Heart right ventricle (tissue), 16 donors: ENCODE results near the gene CNIH3. TPM values are rescaled to one million over a fixed set of nuclear protein-coding genes. Genes with fewer than 3 reads are reported as not detected.

Source experiments
- ATAC-seq, 8 donors: fragments of 200-7000 bp; cut with Tn5 transposase; one replicate each; pipeline ENCODE4 v1.9.1; 2020; ENCODE audit warnings: mild to moderate bottlenecking in 8 of 8, moderate library complexity in 8 of 8, moderate number of reproducible peaks in 1 of 8
- DNase-seq, 2 donors: peaks; one replicate each; pipeline ENCODE4 v3.0.0-alpha.2; 2020
- H3K27ac ChIP-seq, 10 donors: fragments of 200-600 bp; sonication (generic) in 2 of 10; one replicate each; pipeline versions ENCODE4 v1.5.0 to v1.8.0; 2020 to 2022; ENCODE audit warnings: mild to moderate bottlenecking in 3 of 10
- H3K27me3 ChIP-seq, 7 donors: fragments of 200-600 bp; one replicate each; pipeline ENCODE4 v1.8.0; 2021 to 2022; ENCODE audit warnings: mild to moderate bottlenecking in 2 of 7
- H3K36me3 ChIP-seq, 9 donors: fragments of 200-600 bp; sonication (generic) in 1 of 9; one replicate each; pipeline versions ENCODE4 v1.5.0 to v1.8.0; 2020 to 2022; ENCODE audit warnings: mild to moderate bottlenecking in 2 of 9
- H3K4me1 ChIP-seq, 9 donors: fragments of 200-600 bp; sonication (generic) in 1 of 9; one replicate each; pipeline versions ENCODE4 v1.5.0 to v1.8.0; 2020 to 2022; ENCODE audit warnings: mild to moderate bottlenecking in 4 of 9
- H3K4me3 ChIP-seq, 10 donors: fragments of 200-600 bp; sonication (generic) in 2 of 10; one replicate each; pipeline versions ENCODE4 v1.5.0 to v1.8.0; 2020 to 2022; ENCODE audit warnings: mild to moderate bottlenecking in 7 of 10, moderate library complexity in 2 of 10
- H3K9me3 ChIP-seq, 11 donors: fragments of 200-600 bp in 10 of 11; sonication (generic) in 2 of 11; one replicate each; pipeline versions ENCODE4 v1.5.0 to v1.8.0; 2013 to 2022; ENCODE audit warnings: mild to moderate bottlenecking in 2 of 11, control low read depth in 1 of 11, moderate library complexity in 1 of 11
- WGBS, 2 donors: extraction: QIAGEN DNeasy Blood & Tissue Kit; methylation state at CpG; one replicate each; pipeline ENCODE4 v1.1.7; 2013; ENCODE audit warnings: inconsistent platforms in 1 of 2; 5-methylcytosine and 5-hydroxymethylcytosine counted together
- intact Hi-C, 10 donors: fragments of 100-400 bp; cut with DNase I; formaldehyde crosslinking; loops; one replicate each; pipeline versions ENCODE4 v1.11.1 to v1.14.2; 2022
- polyA plus RNA-seq, 2 donors: library from polyadenylated mRNA; stranded (reverse); fragments of 200-250 nt; gene quantifications; one replicate each; pipeline ENCODE4 v1.2.3, GENCODE V29; 2013
- total RNA-seq, 10 donors: library from RNA; stranded (reverse); fragmentation: NEBNext Ultra II Directional in 3 of 10; extraction: Animal tissue kit (Norgen Biotek cat#: 25700) in 3 of 10; gene quantifications; one replicate each; pipeline versions ENCODE4 v1.2.1 to v1.2.4, GENCODE V29; 2021 to 2023
- TF ChIP-seq, protein P1 (sequence below), 9 donors: fragments of 200-600 bp; sonication (generic) in 2 of 9; IDR thresholded peaks; one replicate each; pipeline versions ENCODE4 v1.5.0 to v1.8.0; 2021 to 2022; ENCODE audit warnings: antibody characterized with exemption in 9 of 9, mild to moderate bottlenecking in 5 of 9, moderate library complexity in 1 of 9
- donor health status: Arrhythmogenic right ventricular cardiomyopathy.
- donor health status: ischemic (EF 13 %, LVEDD 7.1; RV severe dilation, severe dysfunction).
- donor health status: healthy with polysubstance abuse.
- donor health status: DM: no; HTN: yes; CAD: no.
- donor health status: DM: no; HTN: no; CAD: no.
- donor health status: ischemic (EF 25% LVEDD 6.9; RV normal size, moderate dysfunction).
- donor health status: ischemic (EF 25% LVEDD 5.7; RV mildly dilated, moderate dysfunction).
- donor health status: healthy.
- donor health status: DM: yes; HTN: yes; CAD: no.
- donor health status: Ischemic cardiomyopathy.
- donor health status: ischemic (EF 35%, LVEDD 5.7; RV mildly dilated, moderate dysfunction).
- donor health status: nonischemic (EF 11% LVEDD 7.7; RV severe dilation, severe dysfunction).
- donor health status: DM: yes; HTN: yes; CAD: no.
- donor health status: PGD.
- donor health status: ischemic (EF 29% LVEDD 5.4; RV normal size, mild dysfunction).
- donor health status: nonischemic (EF 23%, LVEDD 6.1; RV moderate dilation, normal function).

CNIH3 gene
- total and polyA plus RNA-seq, 12 donors = 0.28 to 1.8 (median 0.83) TPM

- intact Hi-C loops = no loop called here
- Histone ChIP-seq H3K27ac (no peak overlapping the region), H3K9me3 (peaks cover 0 to 8% (median 0%) of the 10 kb centered on the region in 11 donors), H3K4me1 (peaks cover 0 to 13% (median 0%) of the 10 kb centered on the region in 9 donors), H3K4me3 (no peak overlapping the region), H3K27me3 (no peaks in the 10 kb centered on the region), H3K36me3 (no peaks in the 10 kb centered on the region)
- no peak for DNase-seq
- TF ChIP-seq, protein P1, sequence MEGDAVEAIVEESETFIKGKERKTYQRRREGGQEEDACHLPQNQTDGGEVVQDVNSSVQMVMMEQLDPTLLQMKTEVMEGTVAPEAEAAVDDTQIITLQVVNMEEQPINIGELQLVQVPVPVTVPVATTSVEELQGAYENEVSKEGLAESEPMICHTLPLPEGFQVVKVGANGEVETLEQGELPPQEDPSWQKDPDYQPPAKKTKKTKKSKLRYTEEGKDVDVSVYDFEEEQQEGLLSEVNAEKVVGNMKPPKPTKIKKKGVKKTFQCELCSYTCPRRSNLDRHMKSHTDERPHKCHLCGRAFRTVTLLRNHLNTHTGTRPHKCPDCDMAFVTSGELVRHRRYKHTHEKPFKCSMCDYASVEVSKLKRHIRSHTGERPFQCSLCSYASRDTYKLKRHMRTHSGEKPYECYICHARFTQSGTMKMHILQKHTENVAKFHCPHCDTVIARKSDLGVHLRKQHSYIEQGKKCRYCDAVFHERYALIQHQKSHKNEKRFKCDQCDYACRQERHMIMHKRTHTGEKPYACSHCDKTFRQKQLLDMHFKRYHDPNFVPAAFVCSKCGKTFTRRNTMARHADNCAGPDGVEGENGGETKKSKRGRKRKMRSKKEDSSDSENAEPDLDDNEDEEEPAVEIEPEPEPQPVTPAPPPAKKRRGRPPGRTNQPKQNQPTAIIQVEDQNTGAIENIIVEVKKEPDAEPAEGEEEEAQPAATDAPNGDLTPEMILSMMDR (IDR thresholded peaks at IDR 0.05) = no peak
- no peak for ATAC-seq
- WGBS, 2 donors = 70 to 72% methylated on average over 6 of the region's 6 CpGs
Observed at GRCh38 chr1:224592636-224593582, 23.2 kb upstream of the CNIH3 start.

DNA sequence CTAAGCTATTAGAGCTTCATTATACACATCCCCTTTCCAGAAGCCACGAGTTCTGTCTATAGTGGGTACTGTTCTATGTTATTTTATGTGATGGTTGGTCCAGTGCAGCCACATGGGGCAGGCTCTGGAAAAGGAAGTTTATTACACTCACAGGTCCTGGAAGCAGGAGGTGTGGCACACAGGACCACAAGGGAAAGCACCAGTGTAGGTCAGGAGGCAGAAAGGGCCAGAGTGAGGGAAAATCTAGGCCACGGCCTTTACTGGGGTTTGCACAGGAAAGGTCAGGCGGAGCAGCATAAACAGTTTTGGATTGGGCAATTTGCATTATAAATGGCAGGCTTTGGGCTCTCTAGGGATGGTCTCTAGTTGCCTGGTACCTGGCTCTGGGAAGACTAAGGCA is 21.8 kb upstream of the CNIH3 start:
- H3K4me3 ChIP-seq = no peak overlapping the region
- H3K9me3 ChIP-seq = peaks cover 0 to 8% (median 0%) of the 10 kb centered on the region in 11 donors
- TF ChIP-seq, protein P1 (IDR thresholded peaks at IDR 0.05) = no peak
- ATAC-seq (no peak), DNase-seq (no peak)
- H3K27ac ChIP-seq = no peak overlapping the region
- intact Hi-C loops = no loop called here
- 86 to 91% methylated on average over 3 of the region's 3 CpGs for WGBS, 2 donors
- H3K27me3 ChIP-seq = no peaks in the 10 kb centered on the region
- peaks cover 0 to 13% (median 0%) of the 10 kb centered on the region in 9 donors for H3K4me1 ChIP-seq
- no peaks in the 10 kb centered on the region for H3K36me3 ChIP-seq

- intact Hi-C loops = no loop called here
- TF ChIP-seq, protein P1 (IDR thresholded peaks at IDR 0.05) = no peak
- Histone ChIP-seq H3K9me3 (peaks cover 0 to 8% (median 0%) of the 10 kb centered on the region in 11 donors), H3K36me3 (no peaks in the 10 kb centered on the region), H3K4me1 (peaks cover 0 to 13% (median 0%) of the 10 kb centered on the region in 9 donors), H3K27me3 (no peaks in the 10 kb centered on the region), H3K4me3 (no peak overlapping the region), H3K27ac (no peak overlapping the region)
- DNase-seq (no peak), ATAC-seq (no peak)
Observed at GRCh38 chr1:224594851-224595250, 21.3 kb upstream of the CNIH3 start.

DNA sequence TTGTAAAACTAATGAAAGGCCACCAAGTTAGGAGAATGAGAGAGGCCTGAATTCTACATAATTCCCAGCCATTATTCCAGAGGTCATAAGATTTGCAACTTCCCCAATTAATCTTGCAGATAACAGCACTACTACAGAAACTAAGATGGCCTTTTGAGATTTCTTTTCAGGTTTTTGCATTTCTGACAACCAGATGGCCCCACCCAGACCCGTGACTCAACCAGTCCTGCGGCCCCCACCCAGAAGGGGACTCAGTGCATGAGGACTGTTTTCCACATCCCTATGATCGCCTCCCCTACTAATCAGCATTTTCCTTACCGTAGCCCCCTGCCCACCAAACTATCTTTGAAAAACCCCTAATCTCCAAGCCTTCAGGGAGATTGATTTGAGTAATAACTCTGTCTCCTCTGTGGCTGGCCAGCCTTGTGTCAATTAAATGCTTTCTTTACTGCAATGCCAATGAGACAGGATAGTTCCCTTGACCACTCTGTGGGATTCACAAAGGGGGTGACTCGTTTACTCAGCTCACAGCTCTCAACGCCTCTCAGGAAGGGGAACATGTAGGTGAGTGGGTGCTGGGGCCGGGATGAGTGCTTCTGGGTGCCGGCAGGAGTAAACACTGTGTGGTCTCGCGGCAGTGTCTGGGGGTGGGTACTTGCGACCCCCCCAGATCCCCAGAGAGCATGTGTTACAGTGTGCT is 10.5 kb upstream of the CNIH3 start:
- no peak overlapping the region for H3K27ac ChIP-seq
- TF ChIP-seq, protein P1 (IDR thresholded peaks at IDR 0.05) = no peak
- H3K27me3 ChIP-seq = peaks cover 0 to 26% (median 0%) of the 10 kb centered on the region in 7 donors
- no peak overlapping the region for H3K4me3 ChIP-seq
- no peaks in the 10 kb centered on the region for H3K4me1 ChIP-seq
- H3K9me3 ChIP-seq = peaks cover 0 to 17% (median 5%) of the 10 kb centered on the region in 11 donors
- intact Hi-C loops = no loop called here
- ATAC-seq (no peak), DNase-seq (no peak)
- WGBS, 2 donors = 89 to 92% methylated on average over 11 of the region's 11 CpGs
- no peaks in the 10 kb centered on the region for H3K36me3 ChIP-seq
